GM23248 (cell line): Measurements from ENCODE around the gene CAPN7. TPM values are rescaled to one million over a fixed set of nuclear protein-coding genes. Genes with fewer than 3 reads are reported as not detected.

Source experiments
- DNase-seq: peaks from one replicate; pipeline ENCODE4 v3.0.0-alpha.2; 2015
- H2AFZ ChIP-seq: fragments of 200-600 bp; sonication (generic); 2 replicates; pipeline ENCODE4 v1.6.1; 2016; ENCODE audit warnings: antibody characterized with exemption
- H3F3A ChIP-seq: fragments of 200-600 bp; sonication (generic); 2 replicates; pipeline ENCODE4 v1.6.1; 2016; ENCODE audit warnings: mild to moderate bottlenecking, antibody characterized with exemption, mixed run types; ENCODE audit not compliant: insufficient read depth
- H3K27ac ChIP-seq: fragments of 200-600 bp; sonication (generic); 2 replicates; pipeline ENCODE4 v1.5.1; 2016; ENCODE audit warnings: mild to moderate bottlenecking
- H3K27me3 ChIP-seq: fragments of 200-600 bp; sonication (generic); replicated peaks from 2 replicates; pipeline ENCODE4 v1.6.1; 2016; ENCODE audit warnings: mild to moderate bottlenecking; ENCODE audit not compliant: insufficient read depth
- H3K36me3 ChIP-seq: fragments of 200-600 bp; sonication (generic); 2 replicates; pipeline ENCODE4 v1.6.1; 2016; ENCODE audit warnings: low read depth, mild to moderate bottlenecking
- H3K4me1 ChIP-seq: fragments of 200-600 bp; sonication (generic); 2 replicates; pipeline ENCODE4 v1.6.1; 2016; ENCODE audit warnings: mild to moderate bottlenecking; ENCODE audit not compliant: insufficient read depth
- H3K4me2 ChIP-seq: fragments of 200-600 bp; sonication (generic); one replicate; pipeline ENCODE4 v1.6.1; 2016; ENCODE audit warnings: mild to moderate bottlenecking; ENCODE audit not compliant: unreplicated experiment
- H3K4me3 ChIP-seq: fragments of 200-600 bp; sonication (generic); 2 replicates; pipeline ENCODE4 v1.5.1; 2016; ENCODE audit warnings: mild to moderate bottlenecking
- H3K79me2 ChIP-seq: fragments of 200-600 bp; sonication (generic); 2 replicates; pipeline ENCODE4 v1.6.1; 2016; ENCODE audit warnings: mild to moderate bottlenecking; ENCODE audit not compliant: insufficient read depth
- H3K9ac ChIP-seq: fragments of 200-600 bp; sonication (generic); 2 replicates; pipeline ENCODE4 v1.6.1; 2016; ENCODE audit warnings: mild to moderate bottlenecking
- H3K9me2 ChIP-seq: fragments of 200-600 bp; sonication (generic); 2 replicates; pipeline ENCODE4 v1.6.1; 2016; ENCODE audit warnings: mixed run types, mild to moderate bottlenecking, moderate library complexity; ENCODE audit not compliant: insufficient read depth
- H3K9me3 ChIP-seq: fragments of 200-600 bp; sonication (generic); one replicate; pipeline ENCODE4 v1.6.1; 2017; ENCODE audit warnings: low read depth
- H4K20me1 ChIP-seq: fragments of 200-600 bp; sonication (generic); 2 replicates; pipeline ENCODE4 v1.6.0; 2016; ENCODE audit not compliant: insufficient read depth
- EZH2 ChIP-seq: fragments of 200-600 bp; sonication (generic); IDR thresholded peaks from 2 replicates; pipeline ENCODE4 v1.6.1; 2018; ENCODE audit warnings: antibody characterized with exemption, mild to moderate bottlenecking; ENCODE audit not compliant: insufficient read depth, poor library complexity, severe bottlenecking
- EZH2phosphoT487 ChIP-seq: fragments of 200-600 bp; sonication (generic); IDR thresholded peaks from 2 replicates; pipeline ENCODE4 v1.6.1; 2018; ENCODE audit warnings: antibody characterized with exemption, moderate library complexity, mild to moderate bottlenecking, low read depth; ENCODE audit not compliant: insufficient read depth
- WGBS, 2 experiments: methylation state at CpG; one replicate each; pipeline ENCODE4 v1.1.6; 2015 to 2017; ENCODE audit warnings: low lambda C conversion rate in 2 of 2, low coverage in 1 of 2; ENCODE audit errors: missing lambda C conversion rate in 2 of 2; 5-methylcytosine and 5-hydroxymethylcytosine counted together
- in situ Hi-C: fragments of 300-500 bp; cut with MboI; formaldehyde crosslinking; loops from 2 replicates; pipeline ENCODE4 v1.15.0; 2020
- polyA plus RNA-seq: library from polyadenylated mRNA; unstranded; fragments of >200 nt; fragmentation: Nextera tagmentation; extraction: Ambion mirVana; gene quantifications from 2 replicates; pipeline ENCODE4 v1.2.1, GENCODE V29; 2016
- total RNA-seq: library from RNA; depleted of rRNA; stranded (reverse); fragments of >200 nt; shearing (Covaris generic); gene quantifications from 2 replicates; pipeline ENCODE4 v1.2.3, GENCODE V29; 2014

The CAPN7 gene
- total and polyA plus RNA-seq, 2 experiments from 2014 or later: 21.3 to 38.3 TPM

GRCh38 chr3:15205482-15205933, 538 bp upstream of the CAPN7 start:
- no peak for TF ChIP-seq EZH2phosphoT487
- TF ChIP-seq EZH2: no peak
- peaks cover 24% of the 10 kb centered on the region; the same call in 1 of the 2 replicates for H3F3A ChIP-seq
- DNase-seq: no peak
- H3K9me2 ChIP-seq: no peaks in the 10 kb centered on the region
- peaks cover 22% of the 10 kb centered on the region for H3K4me1 ChIP-seq
- H3K79me2 ChIP-seq: peaks cover 41% of the 10 kb centered on the region
- H2AFZ ChIP-seq: peak overlapping the region; percentile 92
- H3K36me3 ChIP-seq: peaks cover 11% of the 10 kb centered on the region; the same call in 1 of the 2 replicates
- 2% methylated on average over 3 of the region's 3 CpGs for whole genome bisulfite sequencing, 2 experiments
- H4K20me1 ChIP-seq: no peaks in the 10 kb centered on the region
- H3K9me3 ChIP-seq: no peaks in the 10 kb centered on the region
- in situ Hi-C loops: no loop called here
- peak overlapping the region; percentile 73 for H3K27ac ChIP-seq
- peak overlapping the region; percentile 93 for H3K9ac ChIP-seq
- H3K4me3 ChIP-seq: peak overlapping the region; percentile 86
- H3K4me2 ChIP-seq: peak overlapping the region; percentile 97
- no peaks in the 10 kb centered on the region for H3K27me3 ChIP-seq

GRCh38 chr3:15206662-15207576, 873 bp downstream of the CAPN7 start:
- Histone ChIP-seq H3K9ac (peak overlapping the region; percentile 93), H3K9me2 (no peaks in the 10 kb centered on the region), H3F3A (peaks cover 24% of the 10 kb centered on the region; the same call in 1 of the 2 replicates), H3K27me3 (no peaks in the 10 kb centered on the region), H4K20me1 (no peaks in the 10 kb centered on the region), H3K79me2 (peaks cover 55% of the 10 kb centered on the region), H3K4me2 (peak overlapping the region; percentile 92), H3K4me1 (peaks cover 22% of the 10 kb centered on the region), H3K27ac (peak overlapping the region; percentile 73), H3K36me3 (peaks cover 18% of the 10 kb centered on the region), H3K4me3 (peak overlapping the region; percentile 86), H3K9me3 (no peaks in the 10 kb centered on the region), H2AFZ (peak overlapping the region; percentile 70)
- TF ChIP-seq EZH2 (no peak), EZH2phosphoT487 (no peak)
- in situ Hi-C loops: no loop called here
- peak; percentile 71 for DNase-seq
- WGBS, 2 experiments: 3 to 6% methylated on average over 24 to 30 of the region's 30 CpGs

GRCh38 chr3:15207836-15208504, 1.9 kb downstream of the CAPN7 start:
- DNase-seq: peak; percentile 57
- in situ Hi-C loops: no loop called here
- peak overlapping the region; percentile 92 for H3K4me2 ChIP-seq
- no peaks in the 10 kb centered on the region for H3K9me2 ChIP-seq
- WGBS, 2 experiments: 79 to 83% methylated on average over 5 of the region's 5 CpGs
- peaks cover 22% of the 10 kb centered on the region for H3K4me1 ChIP-seq
- no peaks in the 10 kb centered on the region for H3K27me3 ChIP-seq
- H4K20me1 ChIP-seq: no peaks in the 10 kb centered on the region
- peaks cover 24% of the 10 kb centered on the region; the same call in 1 of the 2 replicates for H3F3A ChIP-seq
- H3K4me3 ChIP-seq: peak overlapping the region; percentile 86
- H3K36me3 ChIP-seq: peaks cover 27% of the 10 kb centered on the region
- H2AFZ ChIP-seq: no peak overlapping the region
- TF ChIP-seq EZH2 (no peak), EZH2phosphoT487 (no peak)
- H3K79me2 ChIP-seq: peaks cover 66% of the 10 kb centered on the region
- H3K27ac ChIP-seq: peak overlapping the region; percentile 73
- no peaks in the 10 kb centered on the region for H3K9me3 ChIP-seq
- H3K9ac ChIP-seq: peak overlapping the region; percentile 93

GRCh38 chr3:15211937-15212336, 5.9 kb downstream of the CAPN7 start:
- Histone ChIP-seq H3K4me1 (peaks cover 16% of the 10 kb centered on the region), H3K27me3 (no peaks in the 10 kb centered on the region), H3K36me3 (peaks cover 65% of the 10 kb centered on the region), H3K27ac (no peak overlapping the region), H3K9ac (no peak overlapping the region), H3K4me2 (no peak overlapping the region), H3F3A (peaks cover 4% of the 10 kb centered on the region), H3K79me2 (peaks cover 100% of the 10 kb centered on the region), H3K4me3 (no peak overlapping the region), H4K20me1 (no peaks in the 10 kb centered on the region), H2AFZ (no peak overlapping the region), H3K9me2 (no peaks in the 10 kb centered on the region), H3K9me3 (no peaks in the 10 kb centered on the region)
- no peak for DNase-seq
- no peak for TF ChIP-seq EZH2phosphoT487
- in situ Hi-C loops: no loop called here
